Brain microvascular endothelial cell (primary cell): Measurements from ENCODE around the gene CCDC187.

Experiments
- DNase-seq: peaks from one replicate; pipeline ENCODE4 v3.0.0-alpha.2; 2020
- H3K27ac ChIP-seq: fragments of 250-450 bp; sonication (Bioruptor Pico); 2 replicates; pipeline ENCODE4 v1.5.1; 2020; ENCODE audit warnings: mild to moderate bottlenecking, moderate library complexity
- H3K27me3 ChIP-seq: fragments of 250-450 bp; sonication (Bioruptor Pico); replicated peaks from 2 replicates; pipeline ENCODE4 v1.5.1; 2020; ENCODE audit warnings: mild to moderate bottlenecking
- H3K36me3 ChIP-seq: fragments of 250-450 bp; sonication (Bioruptor Pico); replicated peaks from 2 replicates; pipeline ENCODE4 v1.5.1; 2020; ENCODE audit warnings: mild to moderate bottlenecking
- H3K4me3 ChIP-seq: 2 replicates; pipeline ENCODE4 v1.5.1; 2011; ENCODE audit warnings: low read depth, mild to moderate bottlenecking, control low read depth, low read length, moderate library complexity
- in situ Hi-C: cut with HindIII; loops from 2 replicates; pipeline ENCODE4 v1.10.0; 2017; ENCODE audit warnings: low sequenced_read_pairs, low pct_ligation_motif_present
- TF ChIP-seq, protein P1 (sequence below): IDR thresholded peaks from 2 replicates; pipeline ENCODE4 v1.5.1; 2011; ENCODE audit warnings: low read depth, mild to moderate bottlenecking, moderate library complexity, low read length, control low read depth, inconsistent platforms; ENCODE audit errors: missing control alignments

The CCDC187 gene

GRCh38 chr9:136344544-136345280 is 40.8 kb upstream of the CCDC187 start:
- peaks cover 27% of the 10 kb centered on the region for H3K36me3 ChIP-seq

GRCh38 chr9:136343884-136344269 is 40.0 kb upstream of the CCDC187 start:
- Histone ChIP-seq H3K36me3 (peaks cover 30% of the 10 kb centered on the region), H3K27ac (no peak overlapping the region), H3K27me3 (no peaks in the 10 kb centered on the region), H3K4me3 (no peak overlapping the region)
- no peak for DNase-seq
- TF ChIP-seq, protein P1, sequence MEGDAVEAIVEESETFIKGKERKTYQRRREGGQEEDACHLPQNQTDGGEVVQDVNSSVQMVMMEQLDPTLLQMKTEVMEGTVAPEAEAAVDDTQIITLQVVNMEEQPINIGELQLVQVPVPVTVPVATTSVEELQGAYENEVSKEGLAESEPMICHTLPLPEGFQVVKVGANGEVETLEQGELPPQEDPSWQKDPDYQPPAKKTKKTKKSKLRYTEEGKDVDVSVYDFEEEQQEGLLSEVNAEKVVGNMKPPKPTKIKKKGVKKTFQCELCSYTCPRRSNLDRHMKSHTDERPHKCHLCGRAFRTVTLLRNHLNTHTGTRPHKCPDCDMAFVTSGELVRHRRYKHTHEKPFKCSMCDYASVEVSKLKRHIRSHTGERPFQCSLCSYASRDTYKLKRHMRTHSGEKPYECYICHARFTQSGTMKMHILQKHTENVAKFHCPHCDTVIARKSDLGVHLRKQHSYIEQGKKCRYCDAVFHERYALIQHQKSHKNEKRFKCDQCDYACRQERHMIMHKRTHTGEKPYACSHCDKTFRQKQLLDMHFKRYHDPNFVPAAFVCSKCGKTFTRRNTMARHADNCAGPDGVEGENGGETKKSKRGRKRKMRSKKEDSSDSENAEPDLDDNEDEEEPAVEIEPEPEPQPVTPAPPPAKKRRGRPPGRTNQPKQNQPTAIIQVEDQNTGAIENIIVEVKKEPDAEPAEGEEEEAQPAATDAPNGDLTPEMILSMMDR: no peak
- in situ Hi-C loops: no loop called here

More at GRCh38 chr9:136344544-136345280, 40.8 kb upstream of the CCDC187 start:
- Histone ChIP-seq H3K27ac (no peak overlapping the region), H3K4me3 (no peak overlapping the region), H3K27me3 (no peaks in the 10 kb centered on the region)
- TF ChIP-seq, protein P1: no peak
- DNase-seq: no peak
- in situ Hi-C loops: no loop called here

DNA sequence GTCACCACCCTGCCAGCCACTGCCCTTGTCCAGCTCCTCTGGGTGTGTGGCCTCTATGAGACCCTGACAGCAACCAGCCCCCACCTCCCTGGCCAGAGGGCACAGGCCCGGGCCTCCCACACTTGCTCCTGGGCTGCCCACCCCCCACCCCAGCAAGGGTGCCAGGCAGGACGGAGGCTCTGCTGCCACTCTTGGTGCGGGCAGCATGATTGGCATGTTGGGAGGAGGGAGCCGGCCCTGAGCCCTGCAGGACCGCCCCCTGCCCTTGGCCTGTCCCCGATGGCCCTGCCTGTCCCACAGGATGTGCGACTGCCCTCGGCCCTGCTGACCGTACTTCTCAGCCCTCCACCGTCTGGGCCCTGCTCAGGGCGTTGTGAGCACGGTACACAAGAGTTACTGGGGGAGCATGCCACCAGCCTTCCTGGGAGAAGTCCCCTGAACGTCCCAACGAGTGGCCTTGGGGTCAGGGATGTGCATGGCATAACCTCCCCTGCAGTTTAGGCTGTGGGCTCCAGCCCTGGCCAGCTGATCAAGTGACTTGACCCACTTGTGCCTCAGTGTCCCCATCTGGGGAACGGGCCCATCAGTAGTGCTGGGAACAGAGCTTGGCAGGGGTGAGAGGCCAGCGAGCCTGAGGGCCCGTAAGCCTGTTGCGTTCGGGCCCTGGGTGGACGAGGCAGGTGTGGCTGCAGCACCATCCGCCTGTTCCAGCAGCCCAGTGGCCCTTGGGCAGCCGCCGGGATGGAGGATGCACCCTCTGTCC is 39.4 kb upstream of the CCDC187 start:
- in situ Hi-C loops: no loop called here
- Histone ChIP-seq H3K27me3 (no peaks in the 10 kb centered on the region), H3K36me3 (peaks cover 36% of the 10 kb centered on the region)

GRCh38 chr9:136342181-136343120 is 38.6 kb upstream of the CCDC187 start:
- TF ChIP-seq, protein P1: peak; percentile 12
- H3K27me3 ChIP-seq: no peaks in the 10 kb centered on the region
- in situ Hi-C loops: no loop called here
- peak; percentile 43 for DNase-seq
- no peak overlapping the region for H3K27ac ChIP-seq
- H3K36me3 ChIP-seq: peaks cover 45% of the 10 kb centered on the region
- peak overlapping the region; percentile 32 for H3K4me3 ChIP-seq

More for the DNA sequence above, 39.4 kb upstream of the CCDC187 start:
- TF ChIP-seq, protein P1: no peak
- Histone ChIP-seq H3K27ac (no peak overlapping the region), H3K4me3 (no peak overlapping the region)
- DNase-seq: no peak

GRCh38 chr9:136341769-136342168 is 37.9 kb upstream of the CCDC187 start:
- in situ Hi-C loops: no loop called here
- Histone ChIP-seq H3K27me3 (no peaks in the 10 kb centered on the region), H3K36me3 (peaks cover 52% of the 10 kb centered on the region), H3K4me3 (no peak overlapping the region), H3K27ac (no peak overlapping the region)
- TF ChIP-seq, protein P1: no peak
- no peak for DNase-seq
